GM23338 (cell line): ENCODE data around the gene DNAL4. TPM values are rescaled to one million over a fixed set of nuclear protein-coding genes. Genes with fewer than 3 reads are reported as not detected.

ENCODE experiments used
- ATAC-seq: fragments of 200-7000 bp; cut with Tn5 transposase; 3 replicates; pipeline ENCODE4 v1.9.1; 2020
- DNase-seq: peaks from one replicate; pipeline ENCODE4 v3.0.0-alpha.2; 2015; ENCODE audit warnings: low spot score
- H2AFZ ChIP-seq: fragments of 200-600 bp; sonication (generic); 2 replicates; pipeline ENCODE4 v1.8.0; 2016; ENCODE audit warnings: antibody characterized with exemption, mild to moderate bottlenecking, moderate library complexity
- H3F3A ChIP-seq: fragments of 200-600 bp; sonication (generic); replicated peaks from 2 replicates; pipeline ENCODE4 v1.8.0; 2017; ENCODE audit warnings: antibody characterized with exemption, mixed run types, low read depth
- H3K27ac ChIP-seq: fragments of 200-600 bp; sonication (generic); 2 replicates; pipeline ENCODE4 v1.6.1; 2016; ENCODE audit warnings: low read depth
- H3K27me3 ChIP-seq: fragments of 200-600 bp; sonication (generic); 2 replicates; pipeline ENCODE4 v1.8.0; 2016; ENCODE audit warnings: mild to moderate bottlenecking, mixed run types, moderate library complexity; ENCODE audit not compliant: insufficient read depth
- H3K36me3 ChIP-seq: fragments of 200-600 bp; sonication (generic); 2 replicates; pipeline ENCODE4 v1.8.0; 2016; ENCODE audit warnings: mild to moderate bottlenecking; ENCODE audit not compliant: insufficient read depth
- H3K4me1 ChIP-seq: fragments of 200-600 bp; sonication (generic); 2 replicates; pipeline ENCODE4 v1.8.0; 2016; ENCODE audit warnings: mild to moderate bottlenecking, moderate library complexity; ENCODE audit not compliant: insufficient read depth
- H3K4me2 ChIP-seq: fragments of 200-600 bp; sonication (generic); 2 replicates; pipeline ENCODE4 v1.7.1; 2017; ENCODE audit warnings: mixed run types
- H3K4me3 ChIP-seq: fragments of 200-600 bp; sonication (generic); 2 replicates; pipeline ENCODE4 v1.6.1; 2016; ENCODE audit warnings: mixed run types
- H3K79me2 ChIP-seq: fragments of 200-600 bp; sonication (generic); replicated peaks from 2 replicates; pipeline ENCODE4 v1.8.0; 2017; ENCODE audit warnings: mild to moderate bottlenecking; ENCODE audit not compliant: insufficient read depth
- H3K9me2 ChIP-seq: fragments of 200-600 bp; sonication (generic); 2 replicates; pipeline ENCODE4 v1.8.0; 2017; ENCODE audit not compliant: insufficient read depth
- H4K20me1 ChIP-seq: fragments of 200-600 bp; sonication (generic); replicated peaks from 2 replicates; pipeline ENCODE4 v1.8.0; 2017; ENCODE audit warnings: mild to moderate bottlenecking; ENCODE audit not compliant: insufficient read depth
- H3K27ac Mint-ChIP-seq: 2 replicates; pipeline ENCODE4 v1.8.0; 2020; ENCODE audit warnings: inconsistent platforms, mild to moderate bottlenecking, moderate library complexity, mixed read lengths
- H3K27me3 Mint-ChIP-seq: 3 replicates; pipeline ENCODE4 v1.8.0; 2022; ENCODE audit warnings: low read depth, mild to moderate bottlenecking, moderate library complexity, mixed read lengths, inconsistent platforms; ENCODE audit not compliant: insufficient read depth, poor library complexity
- H3K36me3 Mint-ChIP-seq: 3 replicates; pipeline ENCODE4 v1.8.0; 2021; ENCODE audit warnings: low read depth, mild to moderate bottlenecking, inconsistent platforms, moderate library complexity, mixed read lengths
- H3K4me1 Mint-ChIP-seq: 3 replicates; pipeline ENCODE4 v1.8.0; 2020; ENCODE audit warnings: mild to moderate bottlenecking, inconsistent platforms, mixed read lengths
- H3K4me3 Mint-ChIP-seq: 3 replicates; pipeline ENCODE4 v1.8.0; 2021; ENCODE audit warnings: moderate library complexity, mild to moderate bottlenecking, inconsistent platforms, mixed read lengths
- H3K9me3 Mint-ChIP-seq: 3 replicates; pipeline ENCODE4 v1.8.0; 2020; ENCODE audit warnings: moderate library complexity, mild to moderate bottlenecking, inconsistent platforms, mixed read lengths
- NANOG ChIP-seq: IDR thresholded peaks from 2 replicates; pipeline ENCODE4 v1.6.1; 2016; ENCODE audit warnings: antibody characterized with exemption, borderline replicate concordance
- REST ChIP-seq: IDR thresholded peaks from one replicate; pipeline ENCODE4 v1.6.1; 2018; ENCODE audit warnings: antibody characterized with exemption; ENCODE audit not compliant: unreplicated experiment
- STAT1 ChIP-seq: IDR thresholded peaks from one replicate; pipeline ENCODE4 v1.6.1; 2016; ENCODE audit warnings: antibody characterized with exemption; ENCODE audit not compliant: unreplicated experiment
- polyA plus RNA-seq: library from polyadenylated mRNA; unstranded; fragments of >200 nt; fragmentation: Nextera tagmentation; extraction: Ambion mirVana; gene quantifications from 2 replicates; pipeline ENCODE4 v1.2.1, GENCODE V29; 2016
- total RNA-seq: library from RNA; depleted of rRNA; stranded (reverse); fragments of >200 nt; shearing (Covaris generic); gene quantifications from 2 replicates; pipeline ENCODE4 v1.2.3, GENCODE V29; 2014
- TF ChIP-seq, protein P1 (sequence below), 2 experiments: fragments of 200-600 bp in 1 of 2; sonication (generic) in 1 of 2; conservative IDR thresholded peaks; 2 replicates each; pipeline versions ENCODE4 v1.5.1 to v1.6.1; 2016 to 2017; ENCODE audit warnings: antibody characterized with exemption in 2 of 2, low read depth in 2 of 2, mild to moderate bottlenecking in 2 of 2, moderate library complexity in 1 of 2

DNAL4 gene
- total and polyA plus RNA-seq, 2 experiments from 2014 or later = 9.3 to 10.0 TPM

- TF ChIP-seq REST = no peak
Measured at GRCh38 chr22:38830845-38831108, 36.8 kb upstream of the DNAL4 start (continued).

- no peak for DNase-seq
- Histone ChIP-seq H3F3A (no peaks in the 10 kb centered on the region), H3K27me3 (no peaks in the 10 kb centered on the region), H3K4me2 (no peak overlapping the region), H2AFZ (no peak overlapping the region), H4K20me1 (no peaks in the 10 kb centered on the region), H3K4me1 (peaks cover under 1% of the 10 kb centered on the region; the same call in 1 of the 2 replicates), H3K79me2 (no peaks in the 10 kb centered on the region), H3K4me3 (no peak overlapping the region), H3K27ac (no peak overlapping the region), H3K9me2 (no peaks in the 10 kb centered on the region), H3K36me3 (no peaks in the 10 kb centered on the region)
- Mint-ChIP-seq H3K27me3 (peaks cover 17% of the 10 kb centered on the region), H3K9me3 (no peaks in the 10 kb centered on the region; the same call in 2 of the 3 replicates), H3K4me3 (no peak overlapping the region), H3K27ac (no peak overlapping the region), H3K4me1 (peaks cover 6% of the 10 kb centered on the region), H3K36me3 (no peaks in the 10 kb centered on the region; the same call in 2 of the 3 replicates)
- no peak for ATAC-seq
- TF ChIP-seq STAT1 (no peak), NANOG (no peak), REST (no peak)
- TF ChIP-seq, protein P1, sequence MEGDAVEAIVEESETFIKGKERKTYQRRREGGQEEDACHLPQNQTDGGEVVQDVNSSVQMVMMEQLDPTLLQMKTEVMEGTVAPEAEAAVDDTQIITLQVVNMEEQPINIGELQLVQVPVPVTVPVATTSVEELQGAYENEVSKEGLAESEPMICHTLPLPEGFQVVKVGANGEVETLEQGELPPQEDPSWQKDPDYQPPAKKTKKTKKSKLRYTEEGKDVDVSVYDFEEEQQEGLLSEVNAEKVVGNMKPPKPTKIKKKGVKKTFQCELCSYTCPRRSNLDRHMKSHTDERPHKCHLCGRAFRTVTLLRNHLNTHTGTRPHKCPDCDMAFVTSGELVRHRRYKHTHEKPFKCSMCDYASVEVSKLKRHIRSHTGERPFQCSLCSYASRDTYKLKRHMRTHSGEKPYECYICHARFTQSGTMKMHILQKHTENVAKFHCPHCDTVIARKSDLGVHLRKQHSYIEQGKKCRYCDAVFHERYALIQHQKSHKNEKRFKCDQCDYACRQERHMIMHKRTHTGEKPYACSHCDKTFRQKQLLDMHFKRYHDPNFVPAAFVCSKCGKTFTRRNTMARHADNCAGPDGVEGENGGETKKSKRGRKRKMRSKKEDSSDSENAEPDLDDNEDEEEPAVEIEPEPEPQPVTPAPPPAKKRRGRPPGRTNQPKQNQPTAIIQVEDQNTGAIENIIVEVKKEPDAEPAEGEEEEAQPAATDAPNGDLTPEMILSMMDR (conservative IDR thresholded peaks at IDR 0.05; ENCODE audit: low read depth in 2 of 2) = no peak
Measured at GRCh38 chr22:38830026-38830844, 36.3 kb upstream of the DNAL4 start.
